Fibroblast of lung (primary cell): ENCODE data around the gene CAMK2B.

Experiments used
- EZH2 ChIP-seq: IDR thresholded peaks from 2 replicates; pipeline ENCODE4 v1.5.1; 2012; ENCODE audit warnings: low read length, control low read depth, mild to moderate bottlenecking; ENCODE audit errors: missing control alignments
- TF ChIP-seq, protein P1 (sequence below), 2 donors: IDR thresholded peaks in 1 of 2; conservative IDR thresholded peaks in 1 of 2; 1 replicate in 1 of 2; 2 replicates in 1 of 2; pipeline ENCODE4 v1.5.1; 2011 to 2012; ENCODE audit warnings: low read length in 2 of 2, control low read depth in 1 of 2, inconsistent platforms in 1 of 2, low read depth in 1 of 2, mild to moderate bottlenecking in 1 of 2

DNA sequence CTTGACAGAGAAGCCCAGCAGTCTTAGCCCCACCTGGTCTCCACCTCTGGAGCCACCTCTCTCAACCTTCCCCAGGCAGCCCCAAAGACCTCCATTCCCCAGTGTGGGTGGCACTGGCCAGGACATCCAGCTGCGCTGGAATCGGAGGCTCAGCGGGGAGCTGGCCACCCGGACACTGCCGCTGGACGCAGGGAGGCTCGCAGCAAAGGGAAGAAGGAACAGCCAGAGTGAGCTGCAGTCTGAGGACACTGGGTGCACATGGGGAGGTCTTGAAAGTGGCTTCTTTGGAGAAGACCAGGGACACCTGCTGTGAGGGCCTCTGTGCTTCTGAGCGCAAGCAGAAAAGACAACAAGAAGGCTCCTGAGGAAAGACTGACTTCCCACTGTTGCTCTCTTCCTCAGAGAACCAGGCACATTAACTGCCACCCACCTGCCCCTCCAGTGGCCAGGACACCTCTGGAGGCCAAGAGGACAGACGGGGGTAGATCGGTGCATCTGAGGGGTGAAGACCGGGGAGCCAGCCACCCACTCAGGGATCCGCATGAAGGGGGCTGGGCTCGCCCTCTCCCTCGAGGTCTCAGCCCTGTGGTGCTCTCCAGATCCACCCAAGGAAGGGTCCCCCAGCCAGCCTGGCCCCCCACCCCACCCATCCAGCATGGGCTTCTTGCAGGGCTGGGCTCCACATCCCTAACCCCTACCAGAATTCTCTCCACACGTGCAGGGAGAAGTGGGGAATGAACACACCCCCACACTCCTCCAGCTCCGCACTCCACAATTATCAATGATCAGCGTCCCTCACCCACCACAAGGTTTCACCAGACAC lies 1.8 kb downstream of the CAMK2B start:
- TF ChIP-seq, protein P1, sequence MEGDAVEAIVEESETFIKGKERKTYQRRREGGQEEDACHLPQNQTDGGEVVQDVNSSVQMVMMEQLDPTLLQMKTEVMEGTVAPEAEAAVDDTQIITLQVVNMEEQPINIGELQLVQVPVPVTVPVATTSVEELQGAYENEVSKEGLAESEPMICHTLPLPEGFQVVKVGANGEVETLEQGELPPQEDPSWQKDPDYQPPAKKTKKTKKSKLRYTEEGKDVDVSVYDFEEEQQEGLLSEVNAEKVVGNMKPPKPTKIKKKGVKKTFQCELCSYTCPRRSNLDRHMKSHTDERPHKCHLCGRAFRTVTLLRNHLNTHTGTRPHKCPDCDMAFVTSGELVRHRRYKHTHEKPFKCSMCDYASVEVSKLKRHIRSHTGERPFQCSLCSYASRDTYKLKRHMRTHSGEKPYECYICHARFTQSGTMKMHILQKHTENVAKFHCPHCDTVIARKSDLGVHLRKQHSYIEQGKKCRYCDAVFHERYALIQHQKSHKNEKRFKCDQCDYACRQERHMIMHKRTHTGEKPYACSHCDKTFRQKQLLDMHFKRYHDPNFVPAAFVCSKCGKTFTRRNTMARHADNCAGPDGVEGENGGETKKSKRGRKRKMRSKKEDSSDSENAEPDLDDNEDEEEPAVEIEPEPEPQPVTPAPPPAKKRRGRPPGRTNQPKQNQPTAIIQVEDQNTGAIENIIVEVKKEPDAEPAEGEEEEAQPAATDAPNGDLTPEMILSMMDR (conservative IDR thresholded peaks at IDR 0.05 in 1 of 2, IDR thresholded peaks at IDR 0.05 in 1 of 2; ENCODE audit: low read depth in 1 of 2, low read length in 2 of 2): no peak
- TF ChIP-seq EZH2: no peak
